HepG2 (cell line): ENCODE results near the gene RREB1. TPM values are rescaled to one million over a fixed set of nuclear protein-coding genes. Genes with fewer than 3 reads are reported as not detected.

Experiments
- AHDC1 ChIP-seq: sonication (generic); formaldehyde crosslinking; IDR thresholded peaks from 2 replicates; pipeline ENCODE4 v1.5.1; 2020; ENCODE audit warnings: mild to moderate bottlenecking, missing genetic modification reagents, borderline replicate concordance
- DNMT1 ChIP-seq: sonication (generic); formaldehyde crosslinking; IDR thresholded peaks from 2 replicates; pipeline ENCODE4 v1.5.1; 2020; ENCODE audit warnings: mild to moderate bottlenecking, missing genetic modification reagents
- FOXP4 ChIP-seq: sonication (generic); formaldehyde crosslinking; IDR thresholded peaks from 2 replicates; pipeline ENCODE4 v1.4.0; 2020; ENCODE audit warnings: missing genetic modification reagents
- GATA4 ChIP-seq: sonication (generic); IDR thresholded peaks from 2 replicates; pipeline ENCODE4 v1.6.1; 2016; ENCODE audit warnings: antibody characterized with exemption, low read depth, borderline replicate concordance
- IRF1 ChIP-seq: sonication (generic); formaldehyde crosslinking; IDR thresholded peaks from 2 replicates; pipeline ENCODE4 v1.4.0; 2020; ENCODE audit warnings: low read depth, mild to moderate bottlenecking, missing genetic modification reagents
- MAFF ChIP-seq: IDR thresholded peaks from 2 replicates; pipeline ENCODE4 v1.6.1; 2011; ENCODE audit warnings: low read depth, low read length, improper control_type of control experiment
- MLLT10 ChIP-seq: sonication (generic); formaldehyde crosslinking; IDR thresholded peaks from 2 replicates; pipeline ENCODE4 v1.4.0; 2020; ENCODE audit warnings: missing genetic modification reagents
- RAD21 ChIP-seq: fragments of 450-650 bp; formaldehyde crosslinking; IDR thresholded peaks from 2 replicates; pipeline ENCODE4 v1.5.0; 2020; ENCODE audit warnings: mild to moderate bottlenecking
- TOPORS ChIP-seq: sonication (generic); formaldehyde crosslinking; IDR thresholded peaks from 2 replicates; pipeline ENCODE4 v1.8.0; 2023; ENCODE audit warnings: mild to moderate bottlenecking, missing genetic modification reagents
- ZBTB34 ChIP-seq: sonication (generic); formaldehyde crosslinking; IDR thresholded peaks from 2 replicates; pipeline ENCODE4 v1.8.0; 2022; ENCODE audit warnings: mild to moderate bottlenecking, missing genetic modification reagents
- ZBTB43 ChIP-seq: sonication (generic); formaldehyde crosslinking; conservative IDR thresholded peaks from 2 replicates; pipeline ENCODE4 v1.4.0; 2020; ENCODE audit warnings: missing genetic modification reagents
- ZBTB7A ChIP-seq: sonication (generic); formaldehyde crosslinking; IDR thresholded peaks from 2 replicates; pipeline ENCODE4 v1.8.0; 2022; ENCODE audit warnings: mild to moderate bottlenecking, missing genetic modification reagents
- ZFP37 ChIP-seq: sonication (generic); formaldehyde crosslinking; IDR thresholded peaks from 2 replicates; pipeline ENCODE4 v1.4.0; 2020; ENCODE audit warnings: missing genetic modification reagents, borderline replicate concordance
- ZNF235 ChIP-seq: sonication (generic); formaldehyde crosslinking; IDR thresholded peaks from 2 replicates; pipeline ENCODE4 v1.8.1; 2023; ENCODE audit warnings: mild to moderate bottlenecking, missing genetic modification reagents, borderline replicate concordance
- ZNF33A ChIP-seq: sonication (generic); formaldehyde crosslinking; IDR thresholded peaks from 2 replicates; pipeline ENCODE4 v1.5.1; 2020; ENCODE audit warnings: missing genetic modification reagents, mild to moderate bottlenecking, moderate library complexity, borderline replicate concordance
- ZNF562 ChIP-seq: sonication (generic); formaldehyde crosslinking; IDR thresholded peaks from 2 replicates; pipeline ENCODE4 v1.8.0; 2022; ENCODE audit warnings: missing genetic modification reagents, borderline replicate concordance
- ZNF614 ChIP-seq: IDR thresholded peaks from 2 replicates; pipeline ENCODE4 v1.6.1; 2018; ENCODE audit warnings: missing biosample characterization, missing genetic modification reagents, inconsistent platforms, borderline replicate concordance
- ZNF816 ChIP-seq: sonication (generic); formaldehyde crosslinking; IDR thresholded peaks from 2 replicates; pipeline ENCODE4 v1.8.0; 2022; ENCODE audit warnings: missing genetic modification reagents, mild to moderate bottlenecking, borderline replicate concordance
- polyA plus RNA-seq, 8 experiments: library from polyadenylated mRNA; depleted of rRNA in 3 of 8; stranded (reverse) in 7 of 8; unstranded in 1 of 8; fragments of >200 nt; fragmentation: Illumina TruSeq in 4 of 8; extraction: Trizol in 4 of 8; gene quantifications; 2 replicates each; pipeline versions ENCODE4 v1.2.1 to v1.2.3, GENCODE V29; 2011 to 2016; ENCODE audit warnings: low read depth in 4 of 8, missing spikeins in 1 of 8, mixed read lengths in 1 of 8; ENCODE audit not compliant: insufficient read depth in 1 of 8
- total RNA-seq, 5 experiments: library from RNA; depleted of rRNA; stranded (reverse); fragments of >200 nt; fragmentation: Illumina TruSeq; extraction: Trizol; gene quantifications; 2 replicates each; pipeline ENCODE4 v1.2.3, GENCODE V29; 2016; ENCODE audit warnings: low read depth in 1 of 5

Gene RREB1
- total and polyA plus RNA-seq, 2 of the 13 experiments (the other 11 are each of a cell fraction or from before 2014, with no cell fraction given), result 6.1 to 23.2 TPM

GRCh38 chr6:7107578-7108195, at the start of gene RREB1 (continued):
- TF ChIP-seq AHDC1 (CRISPR knock-in tag), result no peak
- no peak for TF ChIP-seq ZNF33A (CRISPR knock-in tag)
- TF ChIP-seq ZNF614, result no peak; the same call in 1 of the 2 replicates
- TF ChIP-seq TOPORS, result no peak
- TF ChIP-seq IRF1 (CRISPR knock-in tag), result no peak
- no peak for TF ChIP-seq MLLT10 (CRISPR knock-in tag)
- TF ChIP-seq ZNF816 (CRISPR knock-in tag), result no peak
- peak; percentile 40; the same call in 1 of the 2 replicates for TF ChIP-seq DNMT1 (CRISPR knock-in tag)
- no peak for TF ChIP-seq ZNF562
- TF ChIP-seq ZBTB43 (CRISPR knock-in tag), result no peak
- TF ChIP-seq ZFP37 (CRISPR knock-in tag), result peak; percentile 31; the same call in 1 of the 2 replicates
- TF ChIP-seq ZNF235 (CRISPR knock-in tag), result 0 out of 2 replicates have a peak, but pooled peaks have one; percentile 28
- peak; percentile 81 for TF ChIP-seq ZBTB7A (CRISPR knock-in tag)
- TF ChIP-seq MAFF, result no peak
- TF ChIP-seq RAD21 (CRISPR knock-in tag), result no peak
- TF ChIP-seq ZBTB34, result no peak
- no peak for TF ChIP-seq GATA4
- TF ChIP-seq FOXP4 (CRISPR knock-in tag), result peak; percentile 7; the same call in 1 of the 2 replicates
